PFSK-1 (cell line): ENCODE results near the gene LENG1.
A peak's percentile ranks its signal among the peaks of the same experiment; 100 is the strongest.

Experiments used
- FOXP2 ChIP-seq: optimal IDR thresholded peaks from 2 replicates; pipeline ENCODE3; 2011; ENCODE audit warnings: borderline replicate concordance, control low read depth, inconsistent platforms; ENCODE audit not compliant: insufficient read depth; ENCODE audit errors: extremely low read length, extremely low read depth
- POLR2AphosphoS5 ChIP-seq: IDR thresholded peaks from 2 replicates; pipeline ENCODE4 v1.6.1; 2012; ENCODE audit warnings: low read depth, mild to moderate bottlenecking, control low read depth, low read length, moderate library complexity
- REST ChIP-seq, 2 experiments: IDR thresholded peaks; 2 replicates each; pipeline versions ENCODE4 v1.6.1 to v1.8.0; 2011 to 2012; ENCODE audit warnings: low read depth in 2 of 2, low read length in 2 of 2, control low read depth in 1 of 2, inconsistent platforms in 1 of 2, mild to moderate bottlenecking in 1 of 2, moderate library complexity in 1 of 2; ENCODE audit not compliant: insufficient read depth in 1 of 2
- SIN3A ChIP-seq: IDR thresholded peaks from 2 replicates; pipeline ENCODE4 v1.6.1; 2012; ENCODE audit warnings: mild to moderate bottlenecking, low read length, moderate library complexity, borderline replicate concordance; ENCODE audit not compliant: insufficient read depth
- TAF1 ChIP-seq: IDR thresholded peaks from 2 replicates; pipeline ENCODE4 v1.6.1; 2012; ENCODE audit warnings: low read length, control low read depth, borderline replicate concordance; ENCODE audit not compliant: insufficient read depth

LENG1 gene

GRCh38 chr19:54193011-54193410 lies 33.5 kb upstream of the LENG1 start:
- TF ChIP-seq TAF1, result no peak
- no peak for TF ChIP-seq SIN3A
- no peak for TF ChIP-seq FOXP2
- TF ChIP-seq POLR2AphosphoS5, result no peak
- no peak for TF ChIP-seq REST (IDR thresholded peaks at IDR 0.05; ENCODE audit: insufficient read depth in 1 of 2, low read depth in 2 of 2, low read length in 2 of 2)

- TF ChIP-seq SIN3A (no peak), POLR2AphosphoS5 (no peak), REST (IDR thresholded peaks at IDR 0.05; ENCODE audit: insufficient read depth in 1 of 2, low read depth in 2 of 2, low read length in 2 of 2) (no peak), FOXP2 (no peak), TAF1 (no peak)
Observed at GRCh38 chr19:54191811-54192453, 32.4 kb upstream of the LENG1 start.

GRCh38 chr19:54191011-54191810 lies 31.7 kb upstream of the LENG1 start, which contains the start of gene TSEN34:
TSEN34 (plus strand) TSS chr19:54191308; CDS start chr19:54191365, 57 bp downstream.
- TF ChIP-seq FOXP2 (no peak), TAF1 (0 out of 2 replicates have a peak, but pooled peaks have one; percentile 55), POLR2AphosphoS5 (peak; percentile 71)

- no peak for TF ChIP-seq REST (IDR thresholded peaks at IDR 0.05; ENCODE audit: insufficient read depth in 1 of 2, low read depth in 2 of 2, low read length in 2 of 2)
- TF ChIP-seq FOXP2, result peak; percentile 73
Observed at GRCh38 chr19:54190503-54191010, 31.0 kb upstream of the LENG1 start.

GRCh38 chr19:54189735-54190502 lies 30.4 kb upstream of the LENG1 start:
- TF ChIP-seq POLR2AphosphoS5 (peak; percentile 53; the same call in 1 of the 2 replicates), REST (IDR thresholded peaks at IDR 0.05; ENCODE audit: insufficient read depth in 1 of 2, low read depth in 2 of 2, low read length in 2 of 2) (no peak), TAF1 (no peak), SIN3A (peak; percentile 66; the same call in 1 of the 2 replicates), FOXP2 (peak; percentile 90)
